WERI-Rb-1 (cell line): ENCODE data around the gene TERB1.
A peak's percentile ranks its signal among the peaks of the same experiment; 100 is the strongest.

Source experiments
- DNase-seq: peaks from one replicate; pipeline ENCODE4 v3.0.0-alpha.2; 2020
- H3K27ac ChIP-seq: fragments of 250-450 bp; sonication (Bioruptor Pico); 2 replicates; pipeline ENCODE4 v1.5.1; 2020; ENCODE audit warnings: mild to moderate bottlenecking, moderate library complexity
- H3K27me3 ChIP-seq: fragments of 250-450 bp; sonication (Bioruptor Pico); 2 replicates; pipeline ENCODE4 v1.5.1; 2021; ENCODE audit warnings: mild to moderate bottlenecking, low read depth, moderate library complexity; ENCODE audit not compliant: insufficient read depth, severe bottlenecking
- H3K36me3 ChIP-seq: fragments of 250-450 bp; sonication (Bioruptor Pico); 2 replicates; pipeline ENCODE4 v1.5.1; 2020; ENCODE audit warnings: mild to moderate bottlenecking, moderate library complexity
- H3K4me3 ChIP-seq: 2 replicates; pipeline ENCODE4 v1.5.1; 2011; ENCODE audit warnings: low read depth, mild to moderate bottlenecking, control low read depth, low read length
- H3K9me3 ChIP-seq: fragments of 250-450 bp; sonication (Bioruptor Pico); 2 replicates; pipeline ENCODE4 v1.5.1; 2021; ENCODE audit warnings: mild to moderate bottlenecking, moderate library complexity; ENCODE audit not compliant: severe bottlenecking
- TF ChIP-seq, protein P1 (sequence below): IDR thresholded peaks from 2 replicates; pipeline ENCODE4 v1.5.1; 2011; ENCODE audit warnings: low read depth, mild to moderate bottlenecking, control low read depth, inconsistent platforms, low read length

TERB1 gene

DNA sequence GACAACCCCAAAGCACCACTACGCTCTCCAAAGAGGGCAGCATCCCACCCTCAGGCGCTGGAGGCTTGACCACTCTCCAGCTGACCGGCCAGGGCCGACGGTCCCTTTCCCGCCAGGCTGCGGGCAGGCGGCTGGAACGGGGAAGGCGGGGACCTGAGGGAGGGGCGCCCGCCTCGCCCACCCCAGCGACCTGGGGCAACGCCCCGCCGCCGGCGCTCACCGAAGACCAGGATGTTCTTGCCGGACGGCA, 50.4 kb downstream of the TERB1 start:
- Histone ChIP-seq H3K9me3 (no peaks in the 10 kb centered on the region), H3K27ac (peak overlapping the region; percentile 97), H3K4me3 (peak overlapping the region; percentile 96), H3K27me3 (no peaks in the 10 kb centered on the region), H3K36me3 (peaks cover 43% of the 10 kb centered on the region)
- TF ChIP-seq, protein P1, sequence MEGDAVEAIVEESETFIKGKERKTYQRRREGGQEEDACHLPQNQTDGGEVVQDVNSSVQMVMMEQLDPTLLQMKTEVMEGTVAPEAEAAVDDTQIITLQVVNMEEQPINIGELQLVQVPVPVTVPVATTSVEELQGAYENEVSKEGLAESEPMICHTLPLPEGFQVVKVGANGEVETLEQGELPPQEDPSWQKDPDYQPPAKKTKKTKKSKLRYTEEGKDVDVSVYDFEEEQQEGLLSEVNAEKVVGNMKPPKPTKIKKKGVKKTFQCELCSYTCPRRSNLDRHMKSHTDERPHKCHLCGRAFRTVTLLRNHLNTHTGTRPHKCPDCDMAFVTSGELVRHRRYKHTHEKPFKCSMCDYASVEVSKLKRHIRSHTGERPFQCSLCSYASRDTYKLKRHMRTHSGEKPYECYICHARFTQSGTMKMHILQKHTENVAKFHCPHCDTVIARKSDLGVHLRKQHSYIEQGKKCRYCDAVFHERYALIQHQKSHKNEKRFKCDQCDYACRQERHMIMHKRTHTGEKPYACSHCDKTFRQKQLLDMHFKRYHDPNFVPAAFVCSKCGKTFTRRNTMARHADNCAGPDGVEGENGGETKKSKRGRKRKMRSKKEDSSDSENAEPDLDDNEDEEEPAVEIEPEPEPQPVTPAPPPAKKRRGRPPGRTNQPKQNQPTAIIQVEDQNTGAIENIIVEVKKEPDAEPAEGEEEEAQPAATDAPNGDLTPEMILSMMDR, result no peak
- peak; percentile 38 for DNase-seq

- H3K27ac ChIP-seq, result peak overlapping the region; percentile 97
- H3K9me3 ChIP-seq, result no peaks in the 10 kb centered on the region
- peaks cover 47% of the 10 kb centered on the region for H3K36me3 ChIP-seq
- no peak for DNase-seq
- TF ChIP-seq, protein P1, result no peak
- peak overlapping the region; percentile 96 for H3K4me3 ChIP-seq
- no peaks in the 10 kb centered on the region for H3K27me3 ChIP-seq
These were observed 50.9 kb downstream of the TERB1 start for GRCh38 chr16:66750279-66751052.

DNA sequence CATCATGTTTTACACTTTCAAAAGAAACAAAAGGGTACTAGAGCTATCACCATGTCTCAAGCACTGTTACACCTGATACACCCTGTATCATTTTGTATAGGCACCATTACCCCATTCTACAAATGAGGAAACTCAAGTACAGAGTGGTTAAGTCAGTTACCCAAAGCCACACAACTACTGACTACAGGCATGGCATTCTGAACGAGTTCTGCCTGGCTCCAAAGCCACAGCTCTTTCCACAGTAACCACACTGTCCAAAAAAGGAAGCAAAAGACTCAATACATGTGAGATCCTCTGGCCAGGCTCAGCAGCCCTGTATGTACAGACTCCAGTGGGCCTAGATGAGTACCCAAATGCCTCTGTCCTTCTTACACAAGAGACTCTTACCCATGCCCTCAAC, 54.7 kb downstream of the TERB1 start:
- Histone ChIP-seq H3K27me3 (no peaks in the 10 kb centered on the region), H3K27ac (no peak overlapping the region), H3K4me3 (no peak overlapping the region), H3K9me3 (no peaks in the 10 kb centered on the region), H3K36me3 (peaks cover 82% of the 10 kb centered on the region)
- TF ChIP-seq, protein P1, result no peak
- no peak for DNase-seq

- H3K9me3 ChIP-seq, result no peaks in the 10 kb centered on the region
- no peak for DNase-seq
- peaks cover 87% of the 10 kb centered on the region for H3K36me3 ChIP-seq
- TF ChIP-seq, protein P1, result no peak
- H3K4me3 ChIP-seq, result no peak overlapping the region
- no peaks in the 10 kb centered on the region for H3K27me3 ChIP-seq
- H3K27ac ChIP-seq, result no peak overlapping the region
These were observed 55.3 kb downstream of the TERB1 start for GRCh38 chr16:66746048-66746447.

- Histone ChIP-seq H3K27ac (no peak overlapping the region), H3K36me3 (peaks cover 94% of the 10 kb centered on the region), H3K27me3 (no peaks in the 10 kb centered on the region), H3K4me3 (no peak overlapping the region), H3K9me3 (no peaks in the 10 kb centered on the region)
- no peak for DNase-seq
- TF ChIP-seq, protein P1, result no peak
These were observed 59.2 kb downstream of the TERB1 start for GRCh38 chr16:66741950-66742808.
